K562 (cell line): ENCODE measurements around the gene PDE6D. TPM values are rescaled to one million over a fixed set of nuclear protein-coding genes. Genes with fewer than 3 reads are reported as not detected.

ENCODE experiments used
- EP300 ChIP-seq: IDR thresholded peaks from 2 replicates; pipeline ENCODE4 v1.6.1; 2012; ENCODE audit warnings: low read length, improper control_type of control experiment
- FOXP1 ChIP-seq: sonication (generic); formaldehyde crosslinking; IDR thresholded peaks from 2 replicates; pipeline ENCODE4 v1.8.0; 2022; ENCODE audit warnings: mild to moderate bottlenecking, missing genetic modification reagents
- KLF16 ChIP-seq: IDR thresholded peaks from 2 replicates; pipeline ENCODE4 v1.6.1; 2016; ENCODE audit warnings: antibody characterized with exemption
- NUFIP1 ChIP-seq: fragments of 450-650 bp; IDR thresholded peaks from 2 replicates; pipeline ENCODE4 v1.6.1; 2018; ENCODE audit not compliant: partially characterized antibody
- RBM25 ChIP-seq: fragments of 200-400 bp; formaldehyde crosslinking; IDR thresholded peaks from 2 replicates; pipeline ENCODE4 v1.6.1; 2018; ENCODE audit warnings: low read length, low read depth, moderate library complexity; ENCODE audit not compliant: severe bottlenecking
- SMAD4 ChIP-seq: fragments of 250-450 bp; sonication (Bioruptor Pico); conservative IDR thresholded peaks from 2 replicates; pipeline ENCODE4 v1.8.0; 2021; ENCODE audit warnings: inconsistent platforms, mild to moderate bottlenecking, moderate library complexity
- TCF7 ChIP-seq: sonication (generic); IDR thresholded peaks from 2 replicates; pipeline ENCODE4 v1.6.1; 2016; ENCODE audit warnings: antibody characterized with exemption, borderline replicate concordance
- ZFP30 ChIP-seq: fragments of 250-450 bp; sonication (Bioruptor Pico); IDR thresholded peaks from 2 replicates; pipeline ENCODE4 v1.8.0; 2022; ENCODE audit warnings: moderate library complexity, mild to moderate bottlenecking, inconsistent platforms, borderline replicate concordance
- ZNF12 ChIP-seq: sonication (generic); formaldehyde crosslinking; IDR thresholded peaks from 2 replicates; pipeline ENCODE4 v1.4.0; 2020; ENCODE audit warnings: mild to moderate bottlenecking, missing genetic modification reagents
- ZNF134 ChIP-seq: fragments of 250-450 bp; sonication (Bioruptor Pico); conservative IDR thresholded peaks from 2 replicates; pipeline ENCODE4 v1.4.0; 2020
- ZNF274 ChIP-seq: IDR thresholded peaks from 2 replicates; pipeline ENCODE4 v1.6.1; 2011; ENCODE audit warnings: low read depth, mild to moderate bottlenecking, low read length, moderate library complexity, borderline replicate concordance
- ZNF696 ChIP-seq: fragments of 250-450 bp; sonication (Bioruptor Pico); conservative IDR thresholded peaks from 2 replicates; pipeline ENCODE4 v1.4.0; 2020; ENCODE audit warnings: mild to moderate bottlenecking, moderate library complexity
- ZNF77 ChIP-seq: fragments of 250-450 bp; sonication (Bioruptor Pico); IDR thresholded peaks from 2 replicates; pipeline ENCODE4 v1.5.0; 2020
- polyA plus RNA-seq, 8 experiments: library from polyadenylated mRNA; depleted of rRNA in 4 of 8; stranded (reverse) in 5 of 8; unstranded in 3 of 8; fragments of >200 nt; fragmentation: Nextera tagmentation in 2 of 8; fragmentation: Illumina TruSeq in 1 of 8; extraction: Ambion mirVana in 2 of 8; extraction: Trizol in 1 of 8; gene quantifications; 2 replicates each; pipeline versions ENCODE4 v1.2.1 to v1.2.3, GENCODE V29; 2011 to 2014; ENCODE audit warnings: inconsistent platforms in 1 of 8, missing spikeins in 1 of 8
- total RNA-seq, 7 experiments: library from RNA; depleted of rRNA in 6 of 7; stranded (reverse); fragments of >200 nt in 6 of 7; fragmentation: Illumina TruSeq in 2 of 7; extraction: Trizol in 2 of 7; gene quantifications; 2 replicates each; pipeline versions ENCODE4 v1.2.1 to v1.2.3, GENCODE V29; 2011 to 2021; ENCODE audit warnings: low replicate concordance in 1 of 7
- TF ChIP-seq, protein P1 (sequence below): sonication (generic); formaldehyde crosslinking; IDR thresholded peaks from 2 replicates; pipeline ENCODE4 v1.9.0; 2022; ENCODE audit warnings: mild to moderate bottlenecking, missing genetic modification reagents
- TF ChIP-seq, protein P2 (sequence below): fragments of 450-650 bp; IDR thresholded peaks from 2 replicates; pipeline ENCODE4 v1.6.1; 2016
- TF ChIP-seq, protein P3 (sequence below): fragments of 450-650 bp; formaldehyde crosslinking; IDR thresholded peaks from 2 replicates; pipeline ENCODE4 v1.4.0; 2020; ENCODE audit warnings: mild to moderate bottlenecking, mixed read lengths
- TF ChIP-seq, protein P4 (sequence below): sonication (generic); formaldehyde crosslinking; IDR thresholded peaks from 2 replicates; pipeline ENCODE4 v1.8.0; 2022; ENCODE audit warnings: mild to moderate bottlenecking, missing genetic modification reagents
- TF ChIP-seq, protein P5 (sequence below): sonication (generic); formaldehyde crosslinking; IDR thresholded peaks from 2 replicates; pipeline ENCODE4 v1.8.0; 2023; ENCODE audit warnings: mild to moderate bottlenecking, missing genetic modification reagents

PDE6D gene
- total and polyA plus RNA-seq, 9 of the 15 experiments (the other 6 are each of a cell fraction or from before 2014, with no cell fraction given): 0.65 to 11.6 (median 7.0) TPM

DNA sequence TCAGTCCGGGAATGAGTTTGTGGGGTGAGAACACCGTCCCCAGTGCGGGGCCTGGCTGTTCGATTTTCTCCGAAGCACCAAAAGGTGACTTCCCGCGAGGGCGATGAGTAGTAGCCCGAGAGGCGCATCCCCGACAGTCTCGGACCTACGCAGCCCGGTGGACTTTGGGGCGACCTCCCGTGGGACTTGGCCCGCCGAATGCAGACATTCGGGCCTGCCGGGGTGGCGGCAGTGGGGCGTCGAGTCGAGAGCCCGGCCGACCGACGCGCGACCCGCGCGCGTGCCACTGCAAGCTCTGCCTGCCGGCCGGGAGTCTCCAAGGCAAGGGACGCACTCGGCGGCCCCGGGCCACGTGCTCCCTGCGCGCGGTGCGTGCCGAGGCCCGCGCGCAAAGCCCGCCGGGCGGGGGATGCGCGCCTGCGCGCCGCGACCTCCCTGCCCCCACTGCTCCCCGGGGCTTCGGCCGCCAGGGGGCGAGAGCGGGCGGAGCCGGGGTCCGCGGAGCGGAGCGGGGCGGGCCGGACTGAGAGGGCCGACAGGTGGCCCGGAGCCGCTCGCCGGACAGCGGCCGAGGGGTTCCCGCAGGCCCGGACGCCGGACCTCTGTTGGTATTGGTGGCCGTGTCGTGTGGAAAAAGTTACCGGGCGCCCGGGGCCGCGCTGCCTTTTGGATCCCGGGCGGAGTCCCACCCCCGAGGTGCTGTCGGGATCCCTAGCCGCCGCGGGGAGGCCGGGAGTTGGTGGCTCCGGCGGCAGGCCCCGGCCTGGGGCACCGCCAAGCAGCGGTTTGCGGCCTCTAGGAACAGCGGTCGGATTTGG, 70.9 kb downstream of the PDE6D start (continued):
- TF ChIP-seq, protein P1, sequence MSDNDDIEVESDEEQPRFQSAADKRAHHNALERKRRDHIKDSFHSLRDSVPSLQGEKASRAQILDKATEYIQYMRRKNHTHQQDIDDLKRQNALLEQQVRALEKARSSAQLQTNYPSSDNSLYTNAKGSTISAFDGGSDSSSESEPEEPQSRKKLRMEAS: peak; percentile 88
- peak; percentile 87; the same call in 1 of the 2 replicates for TF ChIP-seq FOXP1
- TF ChIP-seq NUFIP1: no peak
- peak; percentile 69 for TF ChIP-seq SMAD4
- no peak for TF ChIP-seq ZNF134 (CRISPR knock-in tag)
- no peak for TF ChIP-seq ZNF12 (CRISPR knock-in tag)
- no peak for TF ChIP-seq ZFP30
- TF ChIP-seq ZNF77 (CRISPR knock-in tag): no peak
- TF ChIP-seq, protein P2, sequence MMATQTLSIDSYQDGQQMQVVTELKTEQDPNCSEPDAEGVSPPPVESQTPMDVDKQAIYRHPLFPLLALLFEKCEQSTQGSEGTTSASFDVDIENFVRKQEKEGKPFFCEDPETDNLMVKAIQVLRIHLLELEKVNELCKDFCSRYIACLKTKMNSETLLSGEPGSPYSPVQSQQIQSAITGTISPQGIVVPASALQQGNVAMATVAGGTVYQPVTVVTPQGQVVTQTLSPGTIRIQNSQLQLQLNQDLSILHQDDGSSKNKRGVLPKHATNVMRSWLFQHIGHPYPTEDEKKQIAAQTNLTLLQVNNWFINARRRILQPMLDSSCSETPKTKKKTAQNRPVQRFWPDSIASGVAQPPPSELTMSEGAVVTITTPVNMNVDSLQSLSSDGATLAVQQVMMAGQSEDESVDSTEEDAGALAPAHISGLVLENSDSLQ: no peak
- TF ChIP-seq, protein P3, sequence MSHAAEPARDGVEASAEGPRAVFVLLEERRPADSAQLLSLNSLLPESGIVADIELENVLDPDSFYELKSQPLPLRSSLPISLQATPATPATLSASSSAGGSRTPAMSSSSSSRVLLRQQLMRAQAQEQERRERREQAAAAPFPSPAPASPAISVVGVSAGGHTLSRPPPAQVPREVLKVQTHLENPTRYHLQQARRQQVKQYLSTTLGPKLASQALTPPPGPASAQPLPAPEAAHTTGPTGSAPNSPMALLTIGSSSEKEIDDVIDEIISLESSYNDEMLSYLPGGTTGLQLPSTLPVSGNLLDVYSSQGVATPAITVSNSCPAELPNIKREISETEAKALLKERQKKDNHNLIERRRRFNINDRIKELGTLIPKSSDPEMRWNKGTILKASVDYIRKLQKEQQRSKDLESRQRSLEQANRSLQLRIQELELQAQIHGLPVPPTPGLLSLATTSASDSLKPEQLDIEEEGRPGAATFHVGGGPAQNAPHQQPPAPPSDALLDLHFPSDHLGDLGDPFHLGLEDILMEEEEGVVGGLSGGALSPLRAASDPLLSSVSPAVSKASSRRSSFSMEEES (CRISPR knock-in tag): no peak
- TF ChIP-seq ZNF274: no peak
- no peak for TF ChIP-seq ZNF696
- no peak for TF ChIP-seq TCF7
- TF ChIP-seq, protein P4, sequence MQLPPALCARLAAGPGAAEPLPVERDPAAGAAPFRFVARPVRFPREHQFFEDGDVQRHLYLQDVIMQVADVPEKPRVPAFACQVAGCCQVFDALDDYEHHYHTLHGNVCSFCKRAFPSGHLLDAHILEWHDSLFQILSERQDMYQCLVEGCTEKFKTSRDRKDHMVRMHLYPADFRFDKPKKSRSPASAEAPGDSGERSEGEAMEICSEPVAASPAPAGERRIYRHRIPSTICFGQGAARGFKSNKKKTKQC (CRISPR knock-in tag): peak; percentile 67; the same call in 1 of the 2 replicates
- TF ChIP-seq KLF16: peak; percentile 32; the same call in 1 of the 2 replicates
- TF ChIP-seq EP300: 0 out of 2 replicates have a peak, but pooled peaks have one; percentile 11
- TF ChIP-seq, protein P5, sequence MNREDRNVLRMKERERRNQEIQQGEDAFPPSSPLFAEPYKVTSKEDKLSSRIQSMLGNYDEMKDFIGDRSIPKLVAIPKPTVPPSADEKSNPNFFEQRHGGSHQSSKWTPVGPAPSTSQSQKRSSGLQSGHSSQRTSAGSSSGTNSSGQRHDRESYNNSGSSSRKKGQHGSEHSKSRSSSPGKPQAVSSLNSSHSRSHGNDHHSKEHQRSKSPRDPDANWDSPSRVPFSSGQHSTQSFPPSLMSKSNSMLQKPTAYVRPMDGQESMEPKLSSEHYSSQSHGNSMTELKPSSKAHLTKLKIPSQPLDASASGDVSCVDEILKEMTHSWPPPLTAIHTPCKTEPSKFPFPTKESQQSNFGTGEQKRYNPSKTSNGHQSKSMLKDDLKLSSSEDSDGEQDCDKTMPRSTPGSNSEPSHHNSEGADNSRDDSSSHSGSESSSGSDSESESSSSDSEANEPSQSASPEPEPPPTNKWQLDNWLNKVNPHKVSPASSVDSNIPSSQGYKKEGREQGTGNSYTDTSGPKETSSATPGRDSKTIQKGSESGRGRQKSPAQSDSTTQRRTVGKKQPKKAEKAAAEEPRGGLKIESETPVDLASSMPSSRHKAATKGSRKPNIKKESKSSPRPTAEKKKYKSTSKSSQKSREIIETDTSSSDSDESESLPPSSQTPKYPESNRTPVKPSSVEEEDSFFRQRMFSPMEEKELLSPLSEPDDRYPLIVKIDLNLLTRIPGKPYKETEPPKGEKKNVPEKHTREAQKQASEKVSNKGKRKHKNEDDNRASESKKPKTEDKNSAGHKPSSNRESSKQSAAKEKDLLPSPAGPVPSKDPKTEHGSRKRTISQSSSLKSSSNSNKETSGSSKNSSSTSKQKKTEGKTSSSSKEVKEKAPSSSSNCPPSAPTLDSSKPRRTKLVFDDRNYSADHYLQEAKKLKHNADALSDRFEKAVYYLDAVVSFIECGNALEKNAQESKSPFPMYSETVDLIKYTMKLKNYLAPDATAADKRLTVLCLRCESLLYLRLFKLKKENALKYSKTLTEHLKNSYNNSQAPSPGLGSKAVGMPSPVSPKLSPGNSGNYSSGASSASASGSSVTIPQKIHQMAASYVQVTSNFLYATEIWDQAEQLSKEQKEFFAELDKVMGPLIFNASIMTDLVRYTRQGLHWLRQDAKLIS: peak; percentile 64; the same call in 1 of the 2 replicates
- peak; percentile 40 for TF ChIP-seq RBM25
